Endodermal cell (in vitro differentiated cells): ENCODE data around the gene XDH. TPM values are rescaled to one million over a fixed set of nuclear protein-coding genes. Genes with fewer than 3 reads are reported as not detected.

Experiments used
- DNase-seq: peaks from one replicate; pipeline ENCODE4 v3.0.0-alpha.2; 2017
- H3K27ac ChIP-seq: 2 replicates; pipeline ENCODE4 v1.5.1; 2013; ENCODE audit warnings: mild to moderate bottlenecking, low read depth, low read length, moderate library complexity
- H3K27me3 ChIP-seq: 2 replicates; pipeline ENCODE4 v1.6.1; 2013; ENCODE audit warnings: mild to moderate bottlenecking, low read length, moderate library complexity; ENCODE audit not compliant: insufficient read depth, control insufficient read depth, poor library complexity, severe bottlenecking
- H3K36me3 ChIP-seq: 2 replicates; pipeline ENCODE4 v1.7.0; 2013; ENCODE audit warnings: mild to moderate bottlenecking, low read length, moderate library complexity; ENCODE audit not compliant: control insufficient read depth, insufficient read depth
- H3K4me1 ChIP-seq: one replicate; pipeline ENCODE4 v1.7.0; 2013; ENCODE audit warnings: low read length; ENCODE audit not compliant: control insufficient read depth, insufficient read depth
- H3K4me3 ChIP-seq: 2 replicates; pipeline ENCODE4 v1.5.1; 2013; ENCODE audit warnings: mild to moderate bottlenecking, low read length, moderate library complexity
- H3K9ac ChIP-seq: 2 replicates; pipeline ENCODE4 v1.6.1; 2013; ENCODE audit warnings: mild to moderate bottlenecking, low read length, moderate library complexity; ENCODE audit not compliant: poor library complexity, severe bottlenecking; ENCODE audit errors: extremely low read depth
- H3K9me3 ChIP-seq: 2 replicates; pipeline ENCODE4 v1.6.1; 2013; ENCODE audit warnings: mild to moderate bottlenecking, low read length, moderate library complexity; ENCODE audit not compliant: control insufficient read depth
- H3K27ac Mint-ChIP-seq: 2 replicates; pipeline ENCODE4 v1.8.0; 2020; ENCODE audit warnings: mixed read lengths
- H3K27me3 Mint-ChIP-seq: 2 replicates; pipeline ENCODE4 v1.8.0; 2021; ENCODE audit warnings: mild to moderate bottlenecking, mixed read lengths; ENCODE audit not compliant: insufficient read depth
- H3K36me3 Mint-ChIP-seq: 2 replicates; pipeline ENCODE4 v1.8.0; 2020; ENCODE audit warnings: low read depth, mixed read lengths
- H3K4me1 Mint-ChIP-seq: 2 replicates; pipeline ENCODE4 v1.8.0; 2020; ENCODE audit warnings: mixed read lengths
- H3K4me3 Mint-ChIP-seq: 2 replicates; pipeline ENCODE4 v1.8.0; 2020; ENCODE audit warnings: mild to moderate bottlenecking, moderate library complexity, mixed read lengths
- H3K9me3 Mint-ChIP-seq: 2 replicates; pipeline ENCODE4 v1.8.0; 2020; ENCODE audit warnings: mild to moderate bottlenecking, mixed read lengths
- WGBS, 2 experiments: methylation state at CpG; one replicate each; pipeline versions ENCODE4 v1.1.5 to v1.1.7; 2013; ENCODE audit warnings: missing lambda C conversion rate in 2 of 2, mixed read lengths in 1 of 2; ENCODE audit not compliant: insufficient coverage in 1 of 2, insufficient read length in 1 of 2; 5-methylcytosine and 5-hydroxymethylcytosine counted together
- total RNA-seq, 2 donors: library from RNA; stranded (reverse); fragmentation: NEBNext Ultra II Directional in 1 of 2; extraction: Animal tissue kit (Norgen Biotek cat#: 25700) in 1 of 2; gene quantifications; 2 replicates in 1 of 2; 3 replicates in 1 of 2; pipeline ENCODE4 v1.2.1, GENCODE V29; 2021
- TF ChIP-seq, protein P1 (sequence below): fragments of 200-600 bp; sonication (generic); conservative IDR thresholded peaks from 2 replicates; pipeline ENCODE4 v1.5.0; 2021; ENCODE audit warnings: antibody characterized with exemption, mild to moderate bottlenecking

Gene XDH
- total RNA-seq, 2 donors from 2014 or later: 1.9 to 4.0 TPM

DNA sequence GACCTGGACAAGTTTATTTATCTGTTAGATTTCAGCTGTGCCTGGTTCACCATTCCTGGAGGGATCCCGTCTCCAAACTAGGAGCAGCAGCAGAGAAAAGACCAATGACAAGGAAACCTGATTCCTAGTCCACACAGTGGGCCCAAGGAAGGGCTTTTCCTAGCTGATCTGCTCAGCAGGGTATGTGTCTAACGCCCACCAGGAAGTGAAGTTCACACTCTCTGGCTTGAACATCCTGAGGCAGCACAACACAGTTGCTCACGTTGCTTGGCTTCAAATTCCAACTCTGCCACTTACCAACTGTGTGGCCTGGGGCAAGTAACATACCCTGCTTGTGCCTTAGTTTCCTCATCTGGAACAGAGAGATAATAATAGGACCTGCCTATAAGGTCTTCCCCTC, 42.9 kb downstream of the XDH start:
- Histone ChIP-seq H3K4me3 (no peak overlapping the region), H3K9ac (no peak overlapping the region), H3K9me3 (no peaks in the 10 kb centered on the region), H3K27ac (no peak overlapping the region), H3K4me1 (peaks cover 4% of the 10 kb centered on the region), H3K27me3 (no peaks in the 10 kb centered on the region), H3K36me3 (no peaks in the 10 kb centered on the region)
- peak; percentile 63 for DNase-seq
- TF ChIP-seq, protein P1, sequence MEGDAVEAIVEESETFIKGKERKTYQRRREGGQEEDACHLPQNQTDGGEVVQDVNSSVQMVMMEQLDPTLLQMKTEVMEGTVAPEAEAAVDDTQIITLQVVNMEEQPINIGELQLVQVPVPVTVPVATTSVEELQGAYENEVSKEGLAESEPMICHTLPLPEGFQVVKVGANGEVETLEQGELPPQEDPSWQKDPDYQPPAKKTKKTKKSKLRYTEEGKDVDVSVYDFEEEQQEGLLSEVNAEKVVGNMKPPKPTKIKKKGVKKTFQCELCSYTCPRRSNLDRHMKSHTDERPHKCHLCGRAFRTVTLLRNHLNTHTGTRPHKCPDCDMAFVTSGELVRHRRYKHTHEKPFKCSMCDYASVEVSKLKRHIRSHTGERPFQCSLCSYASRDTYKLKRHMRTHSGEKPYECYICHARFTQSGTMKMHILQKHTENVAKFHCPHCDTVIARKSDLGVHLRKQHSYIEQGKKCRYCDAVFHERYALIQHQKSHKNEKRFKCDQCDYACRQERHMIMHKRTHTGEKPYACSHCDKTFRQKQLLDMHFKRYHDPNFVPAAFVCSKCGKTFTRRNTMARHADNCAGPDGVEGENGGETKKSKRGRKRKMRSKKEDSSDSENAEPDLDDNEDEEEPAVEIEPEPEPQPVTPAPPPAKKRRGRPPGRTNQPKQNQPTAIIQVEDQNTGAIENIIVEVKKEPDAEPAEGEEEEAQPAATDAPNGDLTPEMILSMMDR: no peak
- 85 to 93% methylated on average over 2 to 3 of the region's 3 CpGs for WGBS, 2 experiments
- Mint-ChIP-seq H3K9me3 (no peaks in the 10 kb centered on the region), H3K27me3 (no peaks in the 10 kb centered on the region), H3K36me3 (peaks cover 8% of the 10 kb centered on the region), H3K27ac (peak overlapping the region; percentile 28), H3K4me3 (no peak overlapping the region), H3K4me1 (peaks cover 8% of the 10 kb centered on the region)

DNA sequence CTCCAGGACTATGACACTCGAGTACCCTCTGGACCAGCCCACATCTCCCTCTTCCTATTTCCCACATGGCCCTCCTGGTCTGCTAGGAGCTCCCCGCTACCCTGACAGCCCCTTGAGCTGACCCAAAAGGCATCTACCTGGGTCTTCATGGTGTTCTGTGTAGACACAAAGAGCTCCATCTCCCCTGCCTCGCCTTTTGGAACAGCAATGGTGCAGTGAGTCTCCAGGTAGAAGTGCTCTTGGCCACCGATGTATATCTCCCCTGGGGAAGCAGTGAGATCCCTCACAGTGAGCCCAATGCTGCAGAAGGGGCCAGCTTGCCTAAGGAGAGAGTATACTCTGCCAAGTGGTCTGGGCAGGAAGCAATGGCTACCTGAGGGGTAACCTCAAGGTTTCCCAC, 47.8 kb downstream of the XDH start:
- no peak overlapping the region for H3K9ac ChIP-seq
- peaks cover 2% of the 10 kb centered on the region for H3K36me3 Mint-ChIP-seq
- TF ChIP-seq, protein P1: no peak
- H3K27me3 ChIP-seq: no peaks in the 10 kb centered on the region
- 94 to 95% methylated on average over 3 to 4 of the region's 4 CpGs for WGBS, 2 experiments
- H3K27me3 Mint-ChIP-seq: no peaks in the 10 kb centered on the region
- DNase-seq: peak; percentile 28
- H3K4me3 ChIP-seq: no peak overlapping the region
- no peak overlapping the region for H3K27ac Mint-ChIP-seq
- H3K27ac ChIP-seq: no peak overlapping the region
- H3K9me3 Mint-ChIP-seq: no peaks in the 10 kb centered on the region
- H3K36me3 ChIP-seq: no peaks in the 10 kb centered on the region
- H3K4me1 ChIP-seq: peaks cover 1% of the 10 kb centered on the region
- H3K9me3 ChIP-seq: no peaks in the 10 kb centered on the region
- peaks cover 4% of the 10 kb centered on the region for H3K4me1 Mint-ChIP-seq
- H3K4me3 Mint-ChIP-seq: no peak overlapping the region

DNA sequence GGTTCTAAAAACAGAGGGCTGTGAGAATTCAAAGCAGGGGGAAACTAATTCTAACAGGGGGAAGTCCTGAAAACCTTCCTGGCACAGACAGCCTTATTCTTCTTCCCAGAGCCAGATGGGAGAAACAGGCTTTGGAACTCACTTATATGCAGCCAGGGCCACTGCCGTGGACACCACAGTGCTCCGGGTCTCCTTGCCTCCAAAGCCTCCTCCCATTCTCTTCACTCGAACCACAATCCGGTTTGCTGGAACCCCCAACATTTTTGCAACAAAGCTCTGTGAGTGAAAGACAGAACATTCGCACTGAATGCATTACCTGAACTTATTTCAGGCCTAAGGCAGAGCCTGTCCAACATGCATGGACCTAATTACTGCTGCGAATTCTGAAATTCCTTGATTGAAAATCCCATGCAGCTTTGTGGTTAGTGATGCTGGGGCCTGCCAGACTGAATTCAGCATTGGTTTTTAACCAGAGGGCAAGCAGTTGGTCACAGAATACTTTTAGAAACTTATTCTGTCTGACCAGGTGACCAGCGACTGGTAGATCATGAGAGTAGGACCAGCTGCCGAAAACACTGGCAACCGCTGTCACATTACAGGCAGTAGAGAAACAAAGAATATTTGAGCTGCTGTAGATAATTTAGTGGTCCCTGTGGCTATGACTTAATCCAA, 48.6 kb downstream of the XDH start:
- TF ChIP-seq, protein P1: no peak
- Histone ChIP-seq H3K36me3 (no peaks in the 10 kb centered on the region), H3K27me3 (no peaks in the 10 kb centered on the region), H3K9me3 (no peaks in the 10 kb centered on the region), H3K9ac (no peak overlapping the region), H3K4me1 (no peaks in the 10 kb centered on the region), H3K4me3 (no peak overlapping the region), H3K27ac (no peak overlapping the region)
- no peaks in the 10 kb centered on the region for H3K4me1 Mint-ChIP-seq
- peaks cover 2% of the 10 kb centered on the region for H3K36me3 Mint-ChIP-seq
- no peak overlapping the region for H3K4me3 Mint-ChIP-seq
- DNase-seq: peak; percentile 15
- H3K27ac Mint-ChIP-seq: no peak overlapping the region
- WGBS, 2 experiments: 91 to 99% methylated on average over 9 of the region's 9 CpGs
- no peaks in the 10 kb centered on the region for H3K27me3 Mint-ChIP-seq
- no peaks in the 10 kb centered on the region for H3K9me3 Mint-ChIP-seq
